ENCODE measurements around the gene DTD1. TPM values are rescaled to one million over a fixed set of nuclear protein-coding genes. Genes with fewer than 3 reads are reported as not detected.

DTD1 gene
- total RNA-seq, 1 experiment from 2014 or later: 16.6 TPM

GRCh38 chr20:18672834-18673233 is 85.0 kb downstream of the DTD1 start:
- BruUV-seq (replicated peaks): no TSS peak
- ChIA-PET POLR2A (ENCODE audit: low non-redundant PET) (no interaction called here), CTCF (no interaction called here)
- Histone ChIP-seq H3K4me3 (ENCODE audit: low read depth, low read length, poor library complexity, severe bottlenecking) (no peak overlapping the region), H3K36me3 (ENCODE audit: insufficient read depth, low read length, poor library complexity, severe bottlenecking) (no peaks in the 10 kb centered on the region), H3K4me1 (ENCODE audit: insufficient read depth, low read length, poor library complexity, severe bottlenecking) (no peaks in the 10 kb centered on the region), H3K27me3 (replicated peaks; ENCODE audit: insufficient read depth, low read depth, low read length, poor library complexity) (no peaks in the 10 kb centered on the region), H3K9me3 (ENCODE audit: low read depth, low read length, poor library complexity, severe bottlenecking) (no peaks in the 10 kb centered on the region), H3K27ac (ENCODE audit: low read depth, low read length, poor library complexity, severe bottlenecking) (no peak overlapping the region)
- no peak for DNase-seq (ENCODE audit: low spot score)
- intact Hi-C loops (cut with micrococcal nuclease; ENCODE audit: unreplicated experiment): no loop called here
- TF ChIP-seq EZH2 (IDR thresholded peaks at IDR 0.05; ENCODE audit: borderline replicate concordance, low read depth, low read length, poor library complexity, severe bottlenecking) (no peak), CTCF (conservative IDR thresholded peaks at IDR 0.05; ENCODE audit: low read depth, low read length) (no peak)

- no peak overlapping the region for H3K4me3 ChIP-seq (ENCODE audit: low read depth, low read length, poor library complexity, severe bottlenecking)
- no TSS peak for BruUV-seq (replicated peaks)
- no peaks in the 10 kb centered on the region for H3K27me3 ChIP-seq (replicated peaks; ENCODE audit: insufficient read depth, low read depth, low read length, poor library complexity)
- H3K4me1 ChIP-seq (ENCODE audit: insufficient read depth, low read length, poor library complexity, severe bottlenecking): no peaks in the 10 kb centered on the region
- H3K9me3 ChIP-seq (ENCODE audit: low read depth, low read length, poor library complexity, severe bottlenecking): no peaks in the 10 kb centered on the region
- TF ChIP-seq CTCF (conservative IDR thresholded peaks at IDR 0.05; ENCODE audit: low read depth, low read length): no peak
- TF ChIP-seq EZH2 (IDR thresholded peaks at IDR 0.05; ENCODE audit: borderline replicate concordance, low read depth, low read length, poor library complexity, severe bottlenecking): no peak
- H3K27ac ChIP-seq (ENCODE audit: low read depth, low read length, poor library complexity, severe bottlenecking): no peak overlapping the region
- no peaks in the 10 kb centered on the region for H3K36me3 ChIP-seq (ENCODE audit: insufficient read depth, low read length, poor library complexity, severe bottlenecking)
- intact Hi-C loops (cut with micrococcal nuclease; ENCODE audit: unreplicated experiment): no loop called here
- POLR2A ChIA-PET (ENCODE audit: low non-redundant PET): no interaction called here
- CTCF ChIA-PET: no interaction called here
- no peak for DNase-seq (ENCODE audit: low spot score)
Observed at GRCh38 chr20:18676396-18676795, 88.5 kb downstream of the DTD1 start.

- ChIA-PET POLR2A (ENCODE audit: low non-redundant PET) (no interaction called here), CTCF (no interaction called here)
- Histone ChIP-seq H3K36me3 (ENCODE audit: insufficient read depth, low read length, poor library complexity, severe bottlenecking) (no peaks in the 10 kb centered on the region), H3K27me3 (replicated peaks; ENCODE audit: insufficient read depth, low read depth, low read length, poor library complexity) (no peaks in the 10 kb centered on the region), H3K27ac (ENCODE audit: low read depth, low read length, poor library complexity, severe bottlenecking) (no peak overlapping the region), H3K4me1 (ENCODE audit: insufficient read depth, low read length, poor library complexity, severe bottlenecking) (no peaks in the 10 kb centered on the region), H3K9me3 (ENCODE audit: low read depth, low read length, poor library complexity, severe bottlenecking) (no peaks in the 10 kb centered on the region), H3K4me3 (ENCODE audit: low read depth, low read length, poor library complexity, severe bottlenecking) (no peak overlapping the region)
- TF ChIP-seq CTCF (conservative IDR thresholded peaks at IDR 0.05; ENCODE audit: low read depth, low read length) (no peak), EZH2 (IDR thresholded peaks at IDR 0.05; ENCODE audit: borderline replicate concordance, low read depth, low read length, poor library complexity, severe bottlenecking) (no peak)
- intact Hi-C loops (cut with micrococcal nuclease; ENCODE audit: unreplicated experiment): no loop called here
- BruUV-seq (replicated peaks): no TSS peak
- DNase-seq (ENCODE audit: low spot score): no peak
Observed at GRCh38 chr20:18677126-18677525, 89.3 kb downstream of the DTD1 start.

All from A673 (cell line).